ENCODE results near the gene TLCD3A.

DNA sequence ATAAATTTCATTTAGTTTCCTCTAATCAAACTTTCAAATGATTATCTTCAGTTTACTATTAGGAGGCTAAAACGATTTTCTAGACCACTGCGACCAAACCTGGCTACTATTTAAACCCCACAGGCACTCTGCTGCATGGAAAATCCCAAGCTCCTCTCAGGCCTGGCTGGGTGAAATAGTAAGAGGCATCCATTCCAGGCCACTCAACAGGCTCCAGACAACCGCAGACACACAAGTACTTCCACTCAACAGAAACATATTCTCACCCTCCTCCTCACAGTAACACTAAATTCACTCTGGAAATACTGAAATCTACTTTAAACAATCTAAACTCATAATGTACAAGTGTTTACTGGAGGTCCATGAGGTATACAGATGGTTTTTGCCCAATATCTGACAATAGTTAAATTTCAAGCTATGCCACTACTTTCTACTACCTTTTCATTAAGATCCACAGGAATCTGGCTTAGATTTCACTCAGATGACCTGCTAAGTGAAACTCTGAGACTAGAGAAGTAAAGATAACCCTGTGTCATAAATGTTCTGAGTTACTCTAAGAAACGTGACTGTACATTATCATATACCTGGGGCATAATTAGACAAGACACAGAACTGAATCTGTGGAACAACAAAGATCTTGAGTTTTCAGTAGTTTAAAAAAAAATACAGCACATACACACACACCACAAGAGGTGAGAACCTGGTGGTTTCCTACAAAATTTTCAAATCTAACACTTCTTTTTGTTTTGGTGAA lies 28.1 kb upstream of the TLCD3A start:
- TF ChIP-seq, protein P1, sequence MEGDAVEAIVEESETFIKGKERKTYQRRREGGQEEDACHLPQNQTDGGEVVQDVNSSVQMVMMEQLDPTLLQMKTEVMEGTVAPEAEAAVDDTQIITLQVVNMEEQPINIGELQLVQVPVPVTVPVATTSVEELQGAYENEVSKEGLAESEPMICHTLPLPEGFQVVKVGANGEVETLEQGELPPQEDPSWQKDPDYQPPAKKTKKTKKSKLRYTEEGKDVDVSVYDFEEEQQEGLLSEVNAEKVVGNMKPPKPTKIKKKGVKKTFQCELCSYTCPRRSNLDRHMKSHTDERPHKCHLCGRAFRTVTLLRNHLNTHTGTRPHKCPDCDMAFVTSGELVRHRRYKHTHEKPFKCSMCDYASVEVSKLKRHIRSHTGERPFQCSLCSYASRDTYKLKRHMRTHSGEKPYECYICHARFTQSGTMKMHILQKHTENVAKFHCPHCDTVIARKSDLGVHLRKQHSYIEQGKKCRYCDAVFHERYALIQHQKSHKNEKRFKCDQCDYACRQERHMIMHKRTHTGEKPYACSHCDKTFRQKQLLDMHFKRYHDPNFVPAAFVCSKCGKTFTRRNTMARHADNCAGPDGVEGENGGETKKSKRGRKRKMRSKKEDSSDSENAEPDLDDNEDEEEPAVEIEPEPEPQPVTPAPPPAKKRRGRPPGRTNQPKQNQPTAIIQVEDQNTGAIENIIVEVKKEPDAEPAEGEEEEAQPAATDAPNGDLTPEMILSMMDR (IDR thresholded peaks at IDR 0.05; ENCODE audit: low read depth, low read length, poor library complexity, severe bottlenecking): no peak
- TF ChIP-seq EZH2phosphoT487 (IDR thresholded peaks at IDR 0.05; ENCODE audit: borderline replicate concordance, low read length): no peak

All from DOHH2 (cell line).